NCI-H524 (cell line): Measurements from ENCODE around the gene TMEM248.
"Not testable (repeated sequence)": the region's sequence is repeated elsewhere in the genome, so short reads cannot be mapped to it uniquely, and the experiment has no call there.

Experiments
- DNase-seq, 2 experiments: peaks; one replicate each; lab custom pipeline; 2025; lab: John Stamatoyannopoulos, UW

TMEM248 gene

GRCh38 chr7:66920769-66921395 lies at the start of gene TMEM248:
TMEM248 (plus strand) TSS chr7:66921225; CDS start chr7:66941866, 20,641 bp downstream.
- DNase-seq = peak; percentile 61 to 83

- DNase-seq = no peak
Measured at GRCh38 chr7:66873476-66873875, 47.5 kb upstream of the TMEM248 start.

- no peak for DNase-seq
Measured at GRCh38 chr7:66877577-66878300, 43.3 kb upstream of the TMEM248 start.

- DNase-seq = not testable (repeated sequence)
Measured at GRCh38 chr7:66878301-66878685, 42.7 kb upstream of the TMEM248 start.

GRCh38 chr7:66880053-66880452 lies 41.0 kb upstream of the TMEM248 start:
- DNase-seq = no peak

- DNase-seq = not testable (repeated sequence)
Measured at GRCh38 chr7:66880577-66880976, 40.4 kb upstream of the TMEM248 start.

- DNase-seq = no peak
Measured at GRCh38 chr7:66883716-66884115, 37.3 kb upstream of the TMEM248 start.

- not testable (repeated sequence) for DNase-seq
Measured at GRCh38 chr7:66884556-66884955, 36.5 kb upstream of the TMEM248 start.

GRCh38 chr7:66886152-66886551 lies 34.9 kb upstream of the TMEM248 start:
- no peak for DNase-seq

GRCh38 chr7:66888223-66888622 lies 32.8 kb upstream of the TMEM248 start:
- DNase-seq = not testable (repeated sequence)

GRCh38 chr7:66894463-66895080 lies 26.5 kb upstream of the TMEM248 start:
- peak in 1 of 2 experiments; percentile 20 for DNase-seq

- DNase-seq = no peak
Measured at GRCh38 chr7:66896441-66896840, 24.6 kb upstream of the TMEM248 start.

GRCh38 chr7:66899552-66900280 lies 21.3 kb upstream of the TMEM248 start:
- DNase-seq = peak in 1 of 2 experiments; percentile 4

GRCh38 chr7:66901941-66902843 lies 18.8 kb upstream of the TMEM248 start:
- DNase-seq = no peak

- DNase-seq = no peak
Measured at GRCh38 chr7:66902844-66903180, 18.2 kb upstream of the TMEM248 start.

- no peak for DNase-seq
Measured at GRCh38 chr7:66903360-66904062, 17.5 kb upstream of the TMEM248 start.

- no peak for DNase-seq
Measured at GRCh38 chr7:66904063-66904593, 16.9 kb upstream of the TMEM248 start.

GRCh38 chr7:66905278-66905677 lies 15.7 kb upstream of the TMEM248 start:
- DNase-seq = no peak

GRCh38 chr7:66905689-66906088 lies 15.3 kb upstream of the TMEM248 start:
- DNase-seq = no peak

- DNase-seq = no peak
Measured at GRCh38 chr7:66907731-66908130, 13.3 kb upstream of the TMEM248 start.

GRCh38 chr7:66908598-66908997 lies 12.4 kb upstream of the TMEM248 start:
- DNase-seq = not testable (repeated sequence)
